HL-60 (cell line): Measurements from ENCODE around the gene TBL1XR1.

Source experiments
- DNase-seq, 2 experiments: peaks; one replicate each; pipeline ENCODE4 v3.0.0-alpha.2; 2010 to 2020; ENCODE audit warnings: low read depth in 1 of 2, low spot score in 1 of 2
- H3K27ac ChIP-seq: fragments of 250-450 bp; sonication (Bioruptor Pico); replicated peaks from 2 replicates; pipeline ENCODE4 v1.5.1; 2020; ENCODE audit warnings: mild to moderate bottlenecking, moderate library complexity
- H3K27me3 ChIP-seq: fragments of 250-450 bp; sonication (Bioruptor Pico); 2 replicates; pipeline ENCODE4 v1.5.1; 2021; ENCODE audit warnings: mild to moderate bottlenecking, moderate library complexity; ENCODE audit not compliant: insufficient read depth, poor library complexity, severe bottlenecking
- H3K4me3 ChIP-seq: replicated peaks from 2 replicates; pipeline ENCODE4 v1.5.1; 2011; ENCODE audit warnings: mild to moderate bottlenecking, control low read depth, low read length; ENCODE audit not compliant: insufficient read depth
- CTCF ChIP-seq: IDR thresholded peaks from one replicate; pipeline ENCODE4 v1.5.1; 2011; ENCODE audit warnings: low read length, control low read depth, inconsistent platforms; ENCODE audit not compliant: insufficient read depth
- GABPA ChIP-seq: IDR thresholded peaks from 2 replicates; pipeline ENCODE4 v1.6.1; 2012; ENCODE audit warnings: low read depth
- POLR2AphosphoS5 ChIP-seq: IDR thresholded peaks from 2 replicates; pipeline ENCODE4 v1.6.1; 2012; ENCODE audit warnings: low read depth
- SPI1 ChIP-seq: IDR thresholded peaks from 2 replicates; pipeline ENCODE4 v1.6.1; 2012; ENCODE audit warnings: low read depth, mild to moderate bottlenecking, borderline replicate concordance
- TF ChIP-seq, protein P1 (sequence below): IDR thresholded peaks from 2 replicates; pipeline ENCODE4 v1.6.1; 2012; ENCODE audit warnings: low read depth; ENCODE audit not compliant: insufficient replicate concordance

The TBL1XR1 gene

DNA sequence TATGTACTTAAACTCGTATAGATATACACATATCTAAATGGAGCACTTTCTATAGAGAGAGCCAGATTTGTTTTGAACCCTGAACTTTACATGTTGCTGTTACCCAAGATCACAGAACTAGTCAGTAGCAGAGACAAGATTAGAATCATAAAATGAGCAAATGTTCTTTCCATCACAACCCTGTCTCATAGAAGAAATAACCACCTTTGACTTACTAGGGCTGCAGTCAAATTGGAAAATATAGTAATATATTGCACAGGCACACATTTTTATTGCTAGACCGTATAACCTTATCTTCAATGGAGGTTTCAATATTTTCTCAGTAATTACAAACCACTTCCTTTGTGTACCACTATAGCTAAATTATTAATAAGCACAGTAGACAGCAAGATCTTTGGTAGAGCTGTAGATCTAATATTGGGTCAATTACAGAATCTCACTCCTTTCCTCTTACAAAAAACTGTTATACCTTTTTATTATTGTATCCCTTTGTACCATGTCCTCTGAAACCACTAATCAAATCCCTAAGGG, 41.5 kb upstream of the TBL1XR1 start:
- TF ChIP-seq, protein P1, sequence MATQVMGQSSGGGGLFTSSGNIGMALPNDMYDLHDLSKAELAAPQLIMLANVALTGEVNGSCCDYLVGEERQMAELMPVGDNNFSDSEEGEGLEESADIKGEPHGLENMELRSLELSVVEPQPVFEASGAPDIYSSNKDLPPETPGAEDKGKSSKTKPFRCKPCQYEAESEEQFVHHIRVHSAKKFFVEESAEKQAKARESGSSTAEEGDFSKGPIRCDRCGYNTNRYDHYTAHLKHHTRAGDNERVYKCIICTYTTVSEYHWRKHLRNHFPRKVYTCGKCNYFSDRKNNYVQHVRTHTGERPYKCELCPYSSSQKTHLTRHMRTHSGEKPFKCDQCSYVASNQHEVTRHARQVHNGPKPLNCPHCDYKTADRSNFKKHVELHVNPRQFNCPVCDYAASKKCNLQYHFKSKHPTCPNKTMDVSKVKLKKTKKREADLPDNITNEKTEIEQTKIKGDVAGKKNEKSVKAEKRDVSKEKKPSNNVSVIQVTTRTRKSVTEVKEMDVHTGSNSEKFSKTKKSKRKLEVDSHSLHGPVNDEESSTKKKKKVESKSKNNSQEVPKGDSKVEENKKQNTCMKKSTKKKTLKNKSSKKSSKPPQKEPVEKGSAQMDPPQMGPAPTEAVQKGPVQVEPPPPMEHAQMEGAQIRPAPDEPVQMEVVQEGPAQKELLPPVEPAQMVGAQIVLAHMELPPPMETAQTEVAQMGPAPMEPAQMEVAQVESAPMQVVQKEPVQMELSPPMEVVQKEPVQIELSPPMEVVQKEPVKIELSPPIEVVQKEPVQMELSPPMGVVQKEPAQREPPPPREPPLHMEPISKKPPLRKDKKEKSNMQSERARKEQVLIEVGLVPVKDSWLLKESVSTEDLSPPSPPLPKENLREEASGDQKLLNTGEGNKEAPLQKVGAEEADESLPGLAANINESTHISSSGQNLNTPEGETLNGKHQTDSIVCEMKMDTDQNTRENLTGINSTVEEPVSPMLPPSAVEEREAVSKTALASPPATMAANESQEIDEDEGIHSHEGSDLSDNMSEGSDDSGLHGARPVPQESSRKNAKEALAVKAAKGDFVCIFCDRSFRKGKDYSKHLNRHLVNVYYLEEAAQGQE = no peak
- TF ChIP-seq GABPA (no peak), CTCF (no peak), POLR2AphosphoS5 (no peak)
- Histone ChIP-seq H3K27me3 (no peaks in the 10 kb centered on the region), H3K4me3 (no peak overlapping the region), H3K27ac (no peak overlapping the region)
- no peak for DNase-seq

DNA sequence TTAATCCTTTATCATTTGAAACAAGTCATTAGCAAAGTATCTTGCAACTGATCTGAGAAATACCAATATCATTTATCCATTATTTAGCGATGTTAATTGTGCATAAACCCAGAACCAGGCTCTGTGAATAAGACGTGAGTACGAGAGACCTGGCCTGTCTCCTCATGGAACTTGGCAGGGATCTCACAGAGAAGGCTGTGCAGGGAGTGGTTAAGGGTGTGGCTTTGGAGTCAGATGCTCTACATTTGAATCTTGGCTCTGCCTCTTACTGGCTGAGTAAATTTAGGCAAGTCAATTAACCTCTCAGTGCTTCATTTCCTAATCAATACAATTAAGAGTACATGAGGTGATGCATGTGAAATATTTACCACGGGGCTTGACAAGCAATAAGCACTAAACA, 39.9 kb upstream of the TBL1XR1 start:
- H3K27ac ChIP-seq = no peak overlapping the region
- no peaks in the 10 kb centered on the region for H3K27me3 ChIP-seq
- no peak for DNase-seq
- TF ChIP-seq POLR2AphosphoS5 (no peak), CTCF (no peak), SPI1 (no peak), GABPA (no peak)
- TF ChIP-seq, protein P1 = no peak
- no peak overlapping the region for H3K4me3 ChIP-seq

DNA sequence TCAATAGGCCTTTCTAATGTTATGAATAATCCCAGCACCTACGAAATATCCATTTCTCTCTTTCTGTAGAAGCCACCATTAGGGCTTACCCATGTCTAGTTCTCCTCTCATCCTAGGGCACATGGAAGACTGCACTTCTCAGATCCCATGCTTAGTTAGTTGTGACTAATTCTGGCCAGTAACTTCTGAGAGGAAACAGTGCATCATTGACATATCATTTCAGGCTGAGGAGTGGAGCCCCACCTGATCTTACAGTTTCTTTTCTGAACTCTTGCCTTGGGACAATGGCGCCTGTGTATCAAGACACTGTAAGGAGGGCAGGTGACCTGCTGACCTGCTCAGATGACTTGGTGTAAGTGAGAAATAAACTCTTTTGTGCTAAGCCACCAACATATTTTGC, 39.4 kb upstream of the TBL1XR1 start:
- H3K4me3 ChIP-seq = no peak overlapping the region
- H3K27me3 ChIP-seq = no peaks in the 10 kb centered on the region
- TF ChIP-seq, protein P1 = no peak
- TF ChIP-seq POLR2AphosphoS5 (no peak), CTCF (no peak), SPI1 (no peak), GABPA (no peak)
- no peak overlapping the region for H3K27ac ChIP-seq
- DNase-seq = no peak
